Stimulated activated naive CD8-positive, alpha-beta T cell treated with anti-CD3 and anti-CD28 coated beads, Interleukin-15, amount 100 ng/mL, for 72 hours (primary cell): ENCODE measurements around the gene SEMA4A.
"Not testable (repeated sequence)": the region's sequence is repeated elsewhere in the genome, so short reads cannot be mapped to it uniquely, and the experiment has no call there.

ENCODE experiments used
- ATAC-seq: fragments of 150-1000 bp; cut with Tn5 transposase; 2 replicates; pipeline ENCODE4 v1.10.0; 2021; ENCODE audit warnings: mild to moderate bottlenecking, moderate library complexity
- DNase-seq, 2 donors: peaks; one replicate each; pipeline ENCODE4 v3.0.0; 2021 to 2022
- H3K27ac Mint-ChIP-seq, 2 donors: one replicate each; pipeline ENCODE4 v1.8.0; 2022; ENCODE audit warnings: mild to moderate bottlenecking in 2 of 2, mixed read lengths in 2 of 2, moderate library complexity in 2 of 2
- H3K27me3 Mint-ChIP-seq: one replicate; pipeline ENCODE4 v1.8.0; 2022; ENCODE audit warnings: mixed read lengths
- H3K4me1 Mint-ChIP-seq: one replicate; pipeline ENCODE4 v1.8.0; 2022; ENCODE audit warnings: mild to moderate bottlenecking, mixed read lengths
- H3K4me3 Mint-ChIP-seq, 2 donors: one replicate each; pipeline ENCODE4 v1.8.0; 2022; ENCODE audit warnings: mild to moderate bottlenecking in 2 of 2, mixed read lengths in 2 of 2, moderate library complexity in 1 of 2
- H3K9me3 Mint-ChIP-seq, 2 donors: one replicate each; pipeline ENCODE4 v1.8.0; 2022; ENCODE audit warnings: mixed read lengths in 2 of 2

SEMA4A gene

GRCh38 chr1:156190265-156190664 is 36.9 kb downstream of the SEMA4A start:
- not testable (repeated sequence) for DNase-seq, H3K27me3 Mint-ChIP-seq, ATAC-seq, H3K4me3 Mint-ChIP-seq, H3K27ac Mint-ChIP-seq
- peaks cover 0 to 12% of the 10 kb centered on the region in 2 donors for H3K9me3 Mint-ChIP-seq
- peaks cover 39% of the 10 kb centered on the region for H3K4me1 Mint-ChIP-seq

DNA sequence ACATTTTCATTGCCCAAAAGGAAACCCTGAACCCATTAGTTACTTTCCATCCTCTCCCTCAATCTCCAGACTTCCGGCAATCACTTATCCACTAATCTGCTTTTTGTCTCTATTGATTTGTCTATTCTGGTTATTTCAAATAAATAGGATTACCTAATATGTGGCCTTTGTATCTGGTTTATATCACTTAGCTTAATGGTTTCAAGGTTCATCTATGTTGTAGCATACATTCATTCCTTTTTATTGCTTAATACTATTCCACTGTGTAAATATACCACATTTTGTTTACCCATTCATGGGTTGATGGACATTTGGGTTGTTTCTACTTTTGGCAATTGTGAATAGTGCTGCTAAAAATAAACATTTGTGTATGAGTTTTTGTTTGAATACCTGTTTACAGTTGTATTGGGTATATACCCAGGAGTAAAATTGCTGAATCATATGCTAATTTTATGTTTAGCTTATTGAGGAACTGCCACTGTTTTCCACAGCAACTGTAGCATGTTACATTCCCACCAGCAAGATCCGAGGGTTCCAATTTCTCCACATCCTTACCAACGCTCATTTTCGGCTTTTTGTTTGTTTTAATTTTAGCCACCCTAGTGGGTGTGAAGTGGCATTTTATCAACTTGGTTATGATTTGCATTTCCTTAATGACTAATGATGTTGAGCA is 38.0 kb downstream of the SEMA4A start:
- DNase-seq, result no peak
- peak overlapping the region in 1 of 2 donors; percentile 15 for H3K4me3 Mint-ChIP-seq
- H3K4me1 Mint-ChIP-seq, result peaks cover 46% of the 10 kb centered on the region
- ATAC-seq, result no peak
- no peaks in the 10 kb centered on the region for H3K27me3 Mint-ChIP-seq
- no peak overlapping the region for H3K27ac Mint-ChIP-seq
- peaks cover 0 to 9% of the 10 kb centered on the region in 2 donors for H3K9me3 Mint-ChIP-seq

DNA sequence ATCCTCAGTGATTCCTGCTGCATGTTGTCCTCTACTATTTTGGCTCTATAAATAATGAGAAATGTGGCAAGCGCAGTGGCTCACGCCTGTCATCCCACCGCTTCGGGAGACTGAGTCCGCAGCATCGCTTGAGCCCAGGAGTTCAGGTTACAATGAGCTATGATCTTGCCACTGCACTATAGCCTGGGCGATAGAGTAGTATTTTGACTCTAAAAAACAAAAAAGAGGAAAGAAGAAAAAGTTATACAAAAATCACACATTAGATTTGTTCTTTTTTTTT is 39.8 kb downstream of the SEMA4A start:
- H3K27ac Mint-ChIP-seq, result peak overlapping the region; percentile 91 to 98
- no peak for ATAC-seq
- peaks cover 62% of the 10 kb centered on the region for H3K4me1 Mint-ChIP-seq
- peaks cover 0 to 7% of the 10 kb centered on the region in 2 donors for H3K9me3 Mint-ChIP-seq
- no peak overlapping the region for H3K4me3 Mint-ChIP-seq
- H3K27me3 Mint-ChIP-seq, result no peaks in the 10 kb centered on the region
- DNase-seq, result no peak

DNA sequence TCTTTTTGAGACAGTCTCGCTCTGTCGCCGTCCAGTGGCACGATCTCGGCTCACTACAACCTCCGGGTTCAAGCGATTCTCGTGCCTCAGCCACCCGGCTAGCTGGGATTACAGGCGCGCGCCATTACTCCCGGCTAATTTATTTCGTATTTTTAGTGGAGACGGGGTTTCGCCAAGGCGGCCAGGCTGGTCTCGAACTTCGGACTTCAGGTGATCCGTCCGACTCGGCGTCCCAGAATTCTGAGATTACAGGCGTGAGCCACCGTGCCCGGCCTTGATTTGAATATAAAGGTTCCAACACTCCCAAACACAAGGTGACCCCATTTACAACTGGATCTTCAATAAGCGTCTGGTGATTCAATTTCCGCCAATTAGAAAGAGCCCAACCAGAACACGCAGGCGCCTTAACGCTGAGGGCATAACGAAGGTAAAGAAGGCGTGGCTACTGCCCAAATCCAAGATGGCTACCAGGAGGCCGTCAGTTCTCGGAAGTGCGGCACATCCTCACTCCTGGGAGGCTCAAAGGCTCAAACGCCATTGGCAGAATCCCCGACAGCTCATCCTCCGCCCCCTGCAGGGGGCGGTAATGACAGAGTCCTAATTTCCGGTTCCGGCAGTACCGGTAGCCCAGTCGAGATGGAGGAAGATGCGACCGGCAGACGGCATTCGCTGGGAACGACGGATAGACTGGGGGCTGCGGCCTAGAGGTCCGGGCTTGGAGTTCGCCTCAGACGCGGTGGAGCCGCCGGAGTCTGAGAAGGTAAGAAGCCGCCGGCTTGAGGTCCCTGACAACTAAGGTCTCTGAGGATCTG is 40.3 kb downstream of the SEMA4A start, which contains the start of gene SLC25A44:
SLC25A44 (plus strand) TSS at position 617 of the 812 bp plus-strand sequence. CDS start 5,744 bp downstream, outside the sequence.
- peaks cover 67% of the 10 kb centered on the region for H3K4me1 Mint-ChIP-seq

GRCh38 chr1:156194300-156194652 is 40.9 kb downstream of the SEMA4A start:
- Mint-ChIP-seq H3K4me1 (peaks cover 73% of the 10 kb centered on the region), H3K27me3 (no peaks in the 10 kb centered on the region), H3K9me3 (peaks cover 0 to 2% of the 10 kb centered on the region in 2 donors), H3K27ac (peak overlapping the region; percentile 91 to 98), H3K4me3 (no peak overlapping the region)
- no peak for DNase-seq
- no peak for ATAC-seq

More for the DNA sequence above, 40.3 kb downstream of the SEMA4A start, which contains the start of gene SLC25A44:
- no peaks in the 10 kb centered on the region for H3K27me3 Mint-ChIP-seq
- H3K9me3 Mint-ChIP-seq, result peaks cover 0 to 7% of the 10 kb centered on the region in 2 donors
- H3K4me3 Mint-ChIP-seq, result no peak within 1 kb of the TSS
- peak within 1 kb of the TSS; percentile 91 to 98 for H3K27ac Mint-ChIP-seq
- ATAC-seq (peak; percentile 90), DNase-seq (peak; percentile 96 to 98)

DNA sequence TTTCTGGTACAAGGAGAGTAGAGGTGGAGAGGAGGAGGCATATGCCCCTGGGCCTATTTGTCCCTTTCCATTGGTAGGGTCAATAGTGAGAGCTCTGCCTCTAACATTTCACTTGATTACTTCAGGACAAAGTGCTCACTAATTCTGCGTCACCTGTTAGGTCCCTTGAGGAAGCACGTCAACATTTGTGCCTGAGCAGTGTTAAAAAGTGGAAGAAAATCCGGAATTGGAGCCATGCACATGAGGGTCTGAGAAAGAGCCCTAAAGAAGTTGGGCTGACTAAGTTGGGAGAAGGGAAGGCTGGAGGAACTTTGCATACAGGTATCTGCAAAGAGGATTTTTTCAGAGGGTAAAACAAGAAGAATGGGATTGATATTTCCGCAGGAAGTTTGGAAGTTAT is 42.5 kb downstream of the SEMA4A start:
- Mint-ChIP-seq H3K27ac (peak overlapping the region in 1 of 2 donors; percentile 78), H3K4me3 (no peak overlapping the region), H3K9me3 (no peaks in the 10 kb centered on the region), H3K4me1 (peaks cover 88% of the 10 kb centered on the region), H3K27me3 (no peaks in the 10 kb centered on the region)
- no peak for ATAC-seq
- no peak for DNase-seq

DNA sequence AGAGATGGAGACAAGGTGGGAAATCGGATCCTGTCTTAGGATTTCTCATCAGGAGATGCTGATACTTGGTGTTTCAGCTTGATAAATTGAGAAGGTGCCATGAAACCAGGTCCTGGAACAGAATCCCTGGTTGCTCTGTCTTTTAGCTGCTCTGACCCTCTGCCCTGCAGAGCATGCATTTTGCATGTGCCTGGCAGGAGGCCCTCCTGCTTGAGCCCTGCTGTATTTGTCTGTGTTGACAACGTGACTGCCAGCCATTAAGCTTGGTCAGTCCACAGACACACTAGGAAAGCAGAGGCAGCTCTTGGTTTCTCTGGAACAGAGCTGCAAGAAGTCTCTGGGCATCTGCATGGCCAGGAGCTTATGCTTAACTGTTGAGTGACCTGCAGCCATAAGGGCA is 43.1 kb downstream of the SEMA4A start:
- DNase-seq (no peak), ATAC-seq (no peak)
- no peak overlapping the region for H3K4me3 Mint-ChIP-seq
- peaks cover 88% of the 10 kb centered on the region for H3K4me1 Mint-ChIP-seq
- peak overlapping the region in 1 of 2 donors; percentile 89 for H3K27ac Mint-ChIP-seq
- H3K27me3 Mint-ChIP-seq, result no peaks in the 10 kb centered on the region
- H3K9me3 Mint-ChIP-seq, result no peaks in the 10 kb centered on the region

DNA sequence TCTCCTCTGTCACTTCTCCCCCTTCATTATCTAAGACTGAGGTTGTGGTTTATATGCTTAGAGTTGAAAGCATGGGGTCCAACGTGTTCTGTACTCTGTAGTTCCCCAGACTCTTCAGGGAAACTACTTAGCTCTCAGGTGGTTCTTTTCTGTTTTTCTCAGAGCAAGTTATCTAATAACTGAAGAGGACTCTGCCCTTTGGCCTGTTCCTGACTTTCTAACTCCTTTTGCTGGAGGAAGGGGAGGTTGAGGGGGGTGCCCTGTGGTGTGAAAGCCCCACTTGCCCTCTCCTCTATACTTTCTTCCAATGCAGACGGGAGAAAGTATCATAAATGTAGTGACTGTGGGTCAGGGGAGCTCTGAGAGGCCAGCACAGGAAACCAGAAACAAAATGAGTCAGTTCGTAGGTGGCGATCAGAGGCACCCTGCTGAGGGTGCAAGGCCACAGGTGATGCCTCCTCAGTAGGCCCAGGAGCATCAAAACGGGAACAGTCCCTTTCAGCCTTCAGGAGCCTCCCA is 45.5 kb downstream of the SEMA4A start:
- Mint-ChIP-seq H3K4me1 (peaks cover 65% of the 10 kb centered on the region), H3K27me3 (no peaks in the 10 kb centered on the region), H3K4me3 (no peak overlapping the region), H3K27ac (peak overlapping the region; percentile 85 to 95), H3K9me3 (no peaks in the 10 kb centered on the region)
- DNase-seq, result peak; percentile 61 to 82
- ATAC-seq, result peak; percentile 88

- DNase-seq (peak in 1 of 2 donors; percentile 57), ATAC-seq (peak; percentile 39)
- H3K27ac Mint-ChIP-seq, result peak overlapping the region; percentile 79 to 95
- H3K4me3 Mint-ChIP-seq, result no peak overlapping the region
- no peaks in the 10 kb centered on the region for H3K27me3 Mint-ChIP-seq
- no peaks in the 10 kb centered on the region for H3K9me3 Mint-ChIP-seq
- H3K4me1 Mint-ChIP-seq, result peaks cover 56% of the 10 kb centered on the region
Measured at GRCh38 chr1:156200044-156200443, 46.7 kb downstream of the SEMA4A start.

DNA sequence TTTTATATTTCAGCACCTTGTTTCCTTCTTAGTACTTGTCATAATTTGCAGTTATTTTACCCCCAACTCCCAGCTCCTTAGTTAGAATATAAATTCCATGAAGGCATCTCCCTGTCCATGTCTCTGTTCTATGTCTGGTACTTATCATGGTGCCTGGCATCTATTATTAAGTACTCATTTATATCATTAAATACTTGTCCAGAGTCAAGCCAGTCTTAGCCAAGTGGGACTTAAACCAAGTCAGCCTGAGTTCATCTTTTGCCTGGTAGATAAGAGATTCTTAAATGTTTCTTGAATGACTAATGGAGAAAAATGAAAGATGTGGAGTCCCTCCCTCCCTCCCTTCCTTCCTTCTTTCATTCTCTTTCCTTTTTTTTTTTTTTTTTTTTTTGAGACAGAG is 49.9 kb downstream of the SEMA4A start:
- ATAC-seq, result no peak
- no peak for DNase-seq
- H3K27ac Mint-ChIP-seq, result peak overlapping the region in 1 of 2 donors; percentile 89
- H3K4me1 Mint-ChIP-seq, result peaks cover 42% of the 10 kb centered on the region
- H3K4me3 Mint-ChIP-seq, result peak overlapping the region in 1 of 2 donors; percentile 27
- H3K27me3 Mint-ChIP-seq, result no peaks in the 10 kb centered on the region
- H3K9me3 Mint-ChIP-seq, result no peaks in the 10 kb centered on the region

DNA sequence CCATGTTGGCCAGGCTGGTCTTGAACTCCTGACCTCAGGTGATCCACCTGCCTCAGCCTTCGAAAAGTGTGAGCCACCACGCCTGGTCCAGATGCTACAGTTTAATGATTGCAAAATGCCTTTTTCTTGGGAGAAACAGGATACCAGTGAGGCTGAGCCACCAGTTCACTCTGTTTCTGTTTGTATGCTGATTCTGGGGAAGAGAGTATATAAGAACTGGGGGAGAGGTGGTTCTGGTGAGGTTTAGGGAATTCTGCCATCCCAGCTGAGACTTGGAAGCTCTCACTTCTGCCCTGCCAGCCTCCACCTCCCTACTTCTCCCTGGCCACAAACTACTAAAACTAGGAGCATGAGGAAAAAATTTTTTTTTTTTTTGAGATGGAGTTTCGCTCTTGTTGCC is 51.3 kb downstream of the SEMA4A start:
- no peak for ATAC-seq
- Mint-ChIP-seq H3K9me3 (no peaks in the 10 kb centered on the region), H3K4me1 (peaks cover 40% of the 10 kb centered on the region), H3K27ac (no peak overlapping the region), H3K27me3 (no peaks in the 10 kb centered on the region), H3K4me3 (no peak overlapping the region)
- DNase-seq, result no peak

GRCh38 chr1:156211243-156211642 is 57.9 kb downstream of the SEMA4A start:
- no peak for ATAC-seq
- DNase-seq, result no peak
- Mint-ChIP-seq H3K9me3 (no peaks in the 10 kb centered on the region), H3K27me3 (no peaks in the 10 kb centered on the region), H3K4me3 (no peak overlapping the region), H3K4me1 (peaks cover 56% of the 10 kb centered on the region), H3K27ac (peak overlapping the region in 1 of 2 donors; percentile 23)

DNA sequence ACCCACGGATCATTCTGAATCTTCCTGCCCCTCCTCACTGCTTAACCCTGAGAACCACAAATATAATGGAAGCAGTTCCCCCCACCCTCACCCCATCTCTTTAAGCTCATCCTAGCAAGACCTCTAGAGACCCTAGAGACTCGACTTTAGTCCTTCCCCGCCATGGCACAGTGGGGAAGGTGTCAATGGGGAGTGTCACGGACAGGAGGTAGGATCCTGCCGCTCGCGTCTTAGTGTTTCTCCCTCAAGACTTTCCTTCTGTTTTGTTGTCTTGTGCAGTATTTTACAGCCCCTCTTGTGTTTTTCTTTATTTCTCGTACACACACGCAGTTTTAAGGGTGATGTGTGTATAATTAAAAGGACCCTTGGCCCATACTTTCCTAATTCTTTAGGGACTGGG is 58.7 kb downstream of the SEMA4A start:
- ATAC-seq, result no peak
- no peaks in the 10 kb centered on the region for H3K9me3 Mint-ChIP-seq

DNA sequence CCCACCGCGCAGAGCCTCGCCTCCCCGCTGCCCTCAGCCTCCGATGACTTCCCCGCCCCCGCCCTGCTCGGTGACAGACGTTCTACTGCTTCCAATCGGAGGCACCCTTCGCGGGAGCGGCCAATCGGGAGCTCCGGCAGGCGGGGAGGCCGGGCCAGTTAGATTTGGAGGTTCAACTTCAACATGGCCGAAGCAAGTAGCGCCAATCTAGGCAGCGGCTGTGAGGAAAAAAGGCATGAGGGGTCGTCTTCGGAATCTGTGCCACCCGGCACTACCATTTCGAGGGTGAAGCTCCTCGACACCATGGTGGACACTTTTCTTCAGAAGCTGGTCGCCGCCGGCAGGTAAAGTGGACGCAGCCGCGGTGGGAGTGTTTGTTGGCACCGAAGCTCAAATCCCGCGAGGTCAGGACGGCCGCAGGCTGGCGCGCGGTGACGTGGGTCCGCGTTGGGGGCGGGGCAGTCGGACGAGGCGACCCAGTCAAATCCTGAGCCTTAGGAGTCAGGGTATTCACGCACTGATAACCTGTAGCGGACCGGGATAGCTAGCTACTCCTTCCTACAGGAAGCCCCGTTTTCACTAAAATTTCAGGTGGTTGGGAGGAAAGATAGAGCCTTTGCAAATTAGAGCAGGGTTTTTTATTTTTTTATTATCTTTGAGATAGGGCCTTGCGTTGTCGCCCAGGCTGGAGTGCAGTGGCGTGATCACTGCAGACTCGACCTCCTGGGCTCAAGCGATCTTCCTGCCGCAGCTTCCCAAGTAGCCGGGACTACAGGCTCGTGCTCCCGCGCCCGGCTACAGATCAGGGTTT is 59.7 kb downstream of the SEMA4A start, which contains the start of gene PMF1:
PMF1 (plus strand) TSS at position 175 of the 811 bp plus-strand sequence; CDS start at position 184, 9 bp downstream.
- peaks cover 57% of the 10 kb centered on the region for H3K4me1 Mint-ChIP-seq
- H3K4me3 Mint-ChIP-seq, result peak within 1 kb of the TSS; percentile 93 to 97
- peak; percentile 93 for ATAC-seq

More for the DNA sequence above, 58.7 kb downstream of the SEMA4A start:
- H3K27me3 Mint-ChIP-seq, result no peaks in the 10 kb centered on the region
- peaks cover 56% of the 10 kb centered on the region for H3K4me1 Mint-ChIP-seq
- H3K4me3 Mint-ChIP-seq, result peak overlapping the region; percentile 93 to 97
- DNase-seq, result no peak
- peak overlapping the region; percentile 94 to 99 for H3K27ac Mint-ChIP-seq

GRCh38 chr1:156213644-156213966 is 60.2 kb downstream of the SEMA4A start:
- H3K4me1 Mint-ChIP-seq, result peaks cover 60% of the 10 kb centered on the region
- DNase-seq (no peak), ATAC-seq (peak; percentile 2)
- peak overlapping the region; percentile 93 to 97 for H3K4me3 Mint-ChIP-seq
- peak overlapping the region; percentile 94 to 99 for H3K27ac Mint-ChIP-seq
- H3K9me3 Mint-ChIP-seq, result no peaks in the 10 kb centered on the region
- no peaks in the 10 kb centered on the region for H3K27me3 Mint-ChIP-seq

More for the DNA sequence above, 59.7 kb downstream of the SEMA4A start, which contains the start of gene PMF1:
- Mint-ChIP-seq H3K27ac (peak within 1 kb of the TSS; percentile 98 to 99), H3K27me3 (no peaks in the 10 kb centered on the region), H3K9me3 (no peaks in the 10 kb centered on the region)
- DNase-seq, result peak; percentile 93 to 96
